HAP-1 (cell line): Measurements from ENCODE around the gene HRNR.
"Not testable (repeated sequence)": the region's sequence is repeated elsewhere in the genome, so short reads cannot be mapped to it uniquely, and the experiment has no call there.

Experiments used
- DNase-seq, 2 experiments: peaks; one replicate each; pipeline ENCODE4 v3.0.0-alpha.2; 2016 to 2020; ENCODE audit warnings: low spot score in 2 of 2
- H3K27me3 ChIP-seq: fragments of 250-450 bp; sonication (Bioruptor Pico); 2 replicates; pipeline ENCODE4 v1.5.1; 2020; ENCODE audit warnings: low read depth, mild to moderate bottlenecking, moderate library complexity
- H3K36me3 ChIP-seq: fragments of 250-450 bp; sonication (Bioruptor Pico); replicated peaks from 2 replicates; pipeline ENCODE4 v1.5.1; 2020; ENCODE audit warnings: mild to moderate bottlenecking
- H3K4me1 ChIP-seq: fragments of 250-450 bp; sonication (Bioruptor Pico); 2 replicates; pipeline ENCODE4 v1.5.1; 2020; ENCODE audit warnings: mild to moderate bottlenecking
- H3K4me3 ChIP-seq: fragments of 250-450 bp; sonication (Bioruptor Pico); 2 replicates; pipeline ENCODE4 v1.5.1; 2020; ENCODE audit warnings: mild to moderate bottlenecking, moderate library complexity
- H3K9me3 ChIP-seq: fragments of 250-450 bp; sonication (Bioruptor Pico); 2 replicates; pipeline ENCODE4 v1.5.1; 2020; ENCODE audit warnings: mild to moderate bottlenecking, moderate library complexity
- in situ Hi-C: fragments of 300-500 bp; cut with MboI; formaldehyde crosslinking; loops from 3 replicates; pipeline ENCODE4 v1.14.3; 2020; ENCODE audit warnings: low sequenced_read_pairs, inconsistent platforms, mixed read lengths

Gene HRNR

DNA sequence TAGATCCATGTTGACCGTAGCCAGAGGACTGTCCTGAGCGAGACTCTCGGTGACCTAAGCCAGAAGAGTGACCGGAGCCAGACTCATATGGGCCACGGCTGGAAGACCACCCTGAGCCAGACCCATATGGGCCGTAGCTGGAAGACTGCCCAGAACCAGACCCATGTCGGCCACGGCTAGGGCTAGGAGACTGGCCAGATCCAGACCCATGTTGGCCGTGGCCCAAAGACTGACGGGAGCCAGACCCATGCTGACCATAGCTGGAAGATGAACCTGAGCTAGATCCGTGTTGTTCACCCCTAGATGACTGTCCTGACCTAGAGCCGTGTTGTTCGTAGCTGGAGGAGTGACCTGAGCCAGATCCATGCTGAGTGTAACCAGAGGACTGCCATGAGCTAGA lies 8.4 kb downstream of the HRNR start:
- H3K9me3 ChIP-seq, H3K4me3 ChIP-seq, H3K4me1 ChIP-seq, H3K27me3 ChIP-seq, in situ Hi-C loops, H3K36me3 ChIP-seq: not testable (repeated sequence)
- peak in 1 of 2 experiments; percentile 7 for DNase-seq

GRCh38 chr1:152214911-152215310 lies 9.1 kb downstream of the HRNR start:
- H3K9me3 ChIP-seq, H3K27me3 ChIP-seq, H3K4me1 ChIP-seq, H3K36me3 ChIP-seq, H3K4me3 ChIP-seq, in situ Hi-C loops: not testable (repeated sequence)
- peak in 1 of 2 experiments; percentile 8 for DNase-seq

GRCh38 chr1:152198982-152199381 lies 25.0 kb downstream of the HRNR start:
- no peak for DNase-seq
- Histone ChIP-seq H3K9me3 (no peaks in the 10 kb centered on the region), H3K27me3 (no peaks in the 10 kb centered on the region), H3K4me3 (no peak overlapping the region), H3K4me1 (no peaks in the 10 kb centered on the region), H3K36me3 (no peaks in the 10 kb centered on the region)
- in situ Hi-C loops: no loop called here

DNA sequence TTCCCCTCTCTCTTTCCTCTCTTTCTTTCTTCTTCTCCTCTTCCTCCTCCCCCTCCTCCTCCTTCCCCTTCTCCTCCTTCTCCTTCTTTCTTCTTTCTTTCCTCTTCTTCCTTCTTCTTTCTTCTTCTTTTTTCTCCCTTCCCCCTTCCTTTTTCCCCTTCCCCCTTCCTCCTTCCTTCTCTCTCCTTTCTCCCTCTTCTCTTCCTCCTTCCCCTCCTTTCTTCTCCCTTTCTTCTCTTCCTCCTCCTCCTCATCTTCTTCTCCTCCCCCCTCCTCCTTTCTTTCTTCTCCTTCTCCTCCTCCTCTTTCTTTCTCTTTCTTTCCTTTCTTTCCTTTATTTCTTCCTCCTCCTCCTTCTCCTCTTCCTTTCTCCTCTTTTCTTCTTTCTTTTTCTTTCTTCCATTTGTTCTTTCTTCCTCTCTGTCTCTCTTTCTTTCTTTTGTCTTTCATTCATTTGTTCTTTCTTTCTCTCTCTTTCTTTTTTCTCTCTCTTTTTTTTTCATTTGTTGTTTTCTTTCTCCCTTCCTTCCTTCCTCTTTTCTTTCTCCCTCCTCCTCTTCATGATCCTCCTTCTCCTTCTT lies 26.5 kb downstream of the HRNR start:
- Histone ChIP-seq H3K27me3 (no peaks in the 10 kb centered on the region), H3K4me3 (no peak overlapping the region), H3K36me3 (no peaks in the 10 kb centered on the region), H3K4me1 (no peaks in the 10 kb centered on the region), H3K9me3 (no peaks in the 10 kb centered on the region)
- no peak for DNase-seq
- in situ Hi-C loops: no loop called here

DNA sequence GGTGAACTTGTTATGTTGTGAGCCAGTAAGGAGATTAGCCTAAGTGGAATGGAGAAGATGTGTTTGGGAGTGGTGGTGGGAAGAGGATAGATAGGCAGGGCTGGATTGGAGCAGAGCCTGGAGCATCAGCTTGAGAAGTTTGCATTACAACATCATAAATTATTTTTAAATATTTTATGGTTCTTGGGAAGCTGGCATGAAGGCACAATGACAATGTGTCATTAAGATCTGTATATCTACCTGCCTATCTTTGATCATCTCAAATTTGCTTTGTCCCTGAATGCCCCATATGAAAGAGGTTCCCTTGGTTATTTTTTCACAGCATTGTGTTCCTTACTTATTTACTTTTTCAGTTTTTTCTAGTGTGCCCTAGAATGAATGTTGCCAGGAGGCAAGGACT lies 32.3 kb downstream of the HRNR start:
- no peak for DNase-seq
- H3K4me1 ChIP-seq: no peaks in the 10 kb centered on the region
- no peak overlapping the region for H3K4me3 ChIP-seq
- in situ Hi-C loops: no loop called here
- no peaks in the 10 kb centered on the region for H3K9me3 ChIP-seq
- no peaks in the 10 kb centered on the region for H3K36me3 ChIP-seq
- no peaks in the 10 kb centered on the region for H3K27me3 ChIP-seq

DNA sequence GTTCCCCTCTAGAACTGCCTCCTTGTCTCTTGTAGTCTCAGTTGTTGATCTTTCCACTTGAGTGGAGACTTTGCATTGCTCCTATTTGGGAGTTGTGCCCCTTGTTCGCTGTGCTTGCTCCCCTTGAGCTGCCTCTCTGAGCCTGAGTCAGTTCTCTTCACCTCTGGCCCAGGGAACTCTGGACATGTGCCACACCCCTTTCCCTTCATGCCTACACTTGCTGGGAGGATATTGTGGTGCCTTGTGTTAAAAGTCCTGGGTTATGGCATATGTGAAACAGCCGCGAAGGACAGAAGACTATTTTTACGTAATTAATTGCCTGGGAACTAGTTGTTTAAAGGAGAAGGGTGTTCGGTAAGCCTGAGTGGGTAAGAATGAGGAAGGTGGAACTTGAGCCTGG lies 32.7 kb downstream of the HRNR start:
- in situ Hi-C loops: no loop called here
- Histone ChIP-seq H3K4me3 (no peak overlapping the region), H3K4me1 (no peaks in the 10 kb centered on the region), H3K36me3 (no peaks in the 10 kb centered on the region), H3K27me3 (no peaks in the 10 kb centered on the region), H3K9me3 (no peaks in the 10 kb centered on the region)
- DNase-seq: no peak

GRCh38 chr1:152190589-152190988 lies 33.4 kb downstream of the HRNR start:
- Histone ChIP-seq H3K27me3 (no peaks in the 10 kb centered on the region), H3K36me3 (no peaks in the 10 kb centered on the region), H3K4me1 (no peaks in the 10 kb centered on the region), H3K4me3 (no peak overlapping the region), H3K9me3 (no peaks in the 10 kb centered on the region)
- no peak for DNase-seq
- in situ Hi-C loops: no loop called here

GRCh38 chr1:152189657-152190442 lies 34.1 kb downstream of the HRNR start:
- peak; percentile 78 to 87 for DNase-seq
- no peaks in the 10 kb centered on the region for H3K4me1 ChIP-seq
- no peaks in the 10 kb centered on the region for H3K36me3 ChIP-seq
- H3K27me3 ChIP-seq: 0 out of 2 replicates have a peak, but pooled peaks cover 1% of the 10 kb centered on the region
- H3K9me3 ChIP-seq: no peaks in the 10 kb centered on the region
- in situ Hi-C loops: loop anchor here (10.0 kb wide), 1 partner anchor 135 kb away; no protein-coding TSS in a partner anchor
- no peak overlapping the region for H3K4me3 ChIP-seq

- DNase-seq: peak; percentile 17 to 67
- in situ Hi-C loops: loop anchor here (10.0 kb wide), 1 partner anchor 134 kb away; no protein-coding TSS in a partner anchor
- no peaks in the 10 kb centered on the region for H3K9me3 ChIP-seq
- H3K36me3 ChIP-seq: no peaks in the 10 kb centered on the region
- H3K4me3 ChIP-seq: no peak overlapping the region
- no peaks in the 10 kb centered on the region for H3K4me1 ChIP-seq
- H3K27me3 ChIP-seq: 0 out of 2 replicates have a peak, but pooled peaks cover 2% of the 10 kb centered on the region
Observed at GRCh38 chr1:152188673-152189591, 35.1 kb downstream of the HRNR start.

- Histone ChIP-seq H3K9me3 (no peaks in the 10 kb centered on the region), H3K4me3 (no peak overlapping the region), H3K27me3 (0 out of 2 replicates have a peak, but pooled peaks cover 2% of the 10 kb centered on the region), H3K4me1 (no peaks in the 10 kb centered on the region), H3K36me3 (no peaks in the 10 kb centered on the region)
- in situ Hi-C loops: loop anchor here (10.0 kb wide), 1 partner anchor 132 kb away; no protein-coding TSS in a partner anchor
- DNase-seq: no peak
Observed at GRCh38 chr1:152186556-152187285, 37.3 kb downstream of the HRNR start.

DNA sequence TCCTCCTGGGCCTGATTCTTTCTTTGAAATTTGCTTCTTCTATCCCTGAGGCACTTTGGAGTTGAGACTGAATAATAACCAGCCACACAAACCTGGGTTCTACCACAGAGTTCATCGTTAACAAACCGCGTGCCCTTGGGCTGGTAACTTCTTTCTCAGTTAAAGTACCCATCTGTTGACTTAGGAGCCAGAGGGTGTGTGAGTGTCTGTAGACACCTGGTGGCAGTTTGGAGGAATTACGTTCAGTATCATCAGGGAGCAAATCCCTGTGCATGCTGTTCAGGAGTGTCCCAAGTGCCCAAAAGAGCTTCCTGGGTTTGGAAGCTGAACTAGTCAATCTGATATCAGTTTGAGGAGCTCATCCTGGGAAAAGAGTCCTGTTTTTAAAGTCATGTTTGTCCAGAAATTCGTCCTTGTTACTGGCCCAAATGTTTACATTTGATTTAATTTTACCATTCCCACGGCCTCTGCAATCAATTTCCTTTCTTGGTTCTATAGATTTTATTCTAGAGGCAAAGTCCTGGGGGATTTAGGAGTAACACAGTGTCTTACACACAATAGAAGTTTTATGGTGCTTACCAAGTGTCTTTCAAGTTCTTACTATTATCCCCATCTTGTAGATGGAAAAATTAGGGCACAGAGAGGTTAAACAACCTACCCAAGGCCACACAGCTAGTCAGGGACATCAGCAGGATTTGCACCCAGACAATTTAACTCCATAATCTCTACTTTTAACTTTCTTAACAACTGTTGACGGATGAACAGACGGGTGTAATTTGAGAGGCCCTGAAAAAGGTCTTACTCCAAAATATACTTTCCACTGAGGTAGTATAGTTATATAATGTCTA lies 38.2 kb downstream of the HRNR start:
- peak; percentile 43 to 57 for DNase-seq
- Histone ChIP-seq H3K4me1 (no peaks in the 10 kb centered on the region), H3K36me3 (no peaks in the 10 kb centered on the region), H3K9me3 (no peaks in the 10 kb centered on the region), H3K27me3 (0 out of 2 replicates have a peak, but pooled peaks cover 2% of the 10 kb centered on the region), H3K4me3 (no peak overlapping the region)
- in situ Hi-C loops: loop anchor here (10.0 kb wide), 1 partner anchor 131 kb away; no protein-coding TSS in a partner anchor

- Histone ChIP-seq H3K27me3 (0 out of 2 replicates have a peak, but pooled peaks cover 2% of the 10 kb centered on the region), H3K4me3 (no peak overlapping the region), H3K36me3 (no peaks in the 10 kb centered on the region), H3K9me3 (no peaks in the 10 kb centered on the region), H3K4me1 (no peaks in the 10 kb centered on the region)
- in situ Hi-C loops: loop anchor here (10.0 kb wide), 1 partner anchor 128 kb away; no protein-coding TSS in a partner anchor
- DNase-seq: no peak
Observed at GRCh38 chr1:152182944-152183361, 41.0 kb downstream of the HRNR start.
